Measurements from ENCODE around the gene LRIG2. TPM values are rescaled to one million over a fixed set of nuclear protein-coding genes. Genes with fewer than 3 reads are reported as not detected.

The LRIG2 gene
- total and polyA plus RNA-seq, 2 of the 13 experiments (the other 11 are each of a cell fraction or from before 2014, with no cell fraction given), result 8.1 to 12.2 TPM

DNA sequence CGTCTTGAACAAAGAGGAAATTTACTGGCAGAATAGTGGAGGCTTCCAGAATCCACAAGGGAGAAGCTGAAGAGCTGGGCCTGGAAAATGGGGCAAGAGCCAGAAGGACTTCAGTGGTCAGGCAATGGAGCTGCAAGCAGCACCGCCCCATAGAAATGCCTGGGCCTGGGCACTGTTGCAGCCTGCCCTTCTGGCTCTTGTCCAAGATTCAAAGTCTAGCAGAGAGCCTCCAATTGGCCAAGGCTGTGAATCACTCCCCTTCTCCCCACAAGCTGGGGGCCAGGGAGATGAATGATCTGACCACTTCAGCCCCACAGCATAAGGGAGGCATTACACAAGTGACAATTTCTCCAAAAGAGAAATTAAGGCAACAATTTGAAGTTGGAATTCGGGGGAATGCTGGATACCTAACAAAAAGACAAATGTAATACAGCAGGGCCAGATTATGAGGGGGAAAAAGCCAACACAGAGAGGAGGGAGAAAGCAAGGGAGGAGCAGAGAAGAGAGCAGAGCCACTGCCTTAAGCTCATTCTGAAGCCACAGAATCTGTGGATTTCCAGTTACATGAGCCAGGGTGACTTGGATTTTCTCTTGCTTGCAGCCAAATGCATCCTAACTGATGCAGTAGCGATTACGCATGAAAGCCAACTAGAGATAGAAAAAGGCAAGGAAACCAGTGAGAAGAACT is 80.3 kb downstream of the LRIG2 start (continued):
- TF ChIP-seq, protein P1, sequence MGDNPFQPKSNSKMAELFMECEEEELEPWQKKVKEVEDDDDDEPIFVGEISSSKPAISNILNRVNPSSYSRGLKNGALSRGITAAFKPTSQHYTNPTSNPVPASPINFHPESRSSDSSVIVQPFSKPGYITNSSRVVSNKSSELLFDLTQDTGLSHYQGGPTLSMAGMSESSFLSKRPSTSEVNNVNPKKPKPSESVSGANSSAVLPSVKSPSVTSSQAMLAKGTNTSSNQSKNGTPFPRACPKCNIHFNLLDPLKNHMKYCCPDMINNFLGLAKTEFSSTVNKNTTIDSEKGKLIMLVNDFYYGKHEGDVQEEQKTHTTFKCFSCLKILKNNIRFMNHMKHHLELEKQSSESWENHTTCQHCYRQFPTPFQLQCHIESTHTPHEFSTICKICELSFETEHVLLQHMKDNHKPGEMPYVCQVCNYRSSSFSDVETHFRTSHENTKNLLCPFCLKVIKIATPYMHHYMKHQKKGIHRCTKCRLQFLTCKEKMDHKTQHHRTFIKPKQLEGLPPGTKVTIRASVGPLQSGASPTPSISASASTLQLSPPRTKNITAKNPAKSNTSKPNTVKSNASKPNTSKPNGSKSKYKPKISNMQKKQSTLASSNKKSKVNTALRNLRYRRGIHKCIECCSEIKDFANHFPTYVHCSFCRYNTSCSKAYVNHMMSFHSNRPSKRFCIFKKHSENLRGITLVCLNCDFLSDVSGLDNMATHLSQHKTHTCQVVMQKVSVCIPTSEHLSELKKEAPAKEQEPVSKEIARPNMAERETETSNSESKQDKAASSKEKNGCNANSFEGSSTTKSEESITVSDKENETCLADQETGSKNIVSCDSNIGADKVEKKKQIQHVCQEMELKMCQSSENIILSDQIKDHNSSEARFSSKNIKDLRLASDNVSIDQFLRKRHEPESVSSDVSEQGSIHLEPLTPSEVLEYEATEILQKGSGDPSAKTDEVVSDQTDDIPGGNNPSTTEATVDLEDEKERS (CRISPR knock-in tag; IDR thresholded peaks at IDR 0.05), result no peak
- TF ChIP-seq MIER2 (CRISPR knock-in tag; IDR thresholded peaks at IDR 0.05) (no peak), HNF4A (CRISPR knock-in tag; IDR thresholded peaks at IDR 0.05) (peak; percentile 82), ZNF225 (CRISPR knock-in tag; IDR thresholded peaks at IDR 0.05) (no peak), NR2F1 (CRISPR knock-in tag; IDR thresholded peaks at IDR 0.05) (no peak), NFKBIZ (CRISPR knock-in tag; IDR thresholded peaks at IDR 0.05) (no peak), ZFY (CRISPR knock-in tag; IDR thresholded peaks at IDR 0.05) (peak; percentile 47), MXD4 (CRISPR knock-in tag; IDR thresholded peaks at IDR 0.05) (no peak), ZFP41 (CRISPR knock-in tag; IDR thresholded peaks at IDR 0.05; ENCODE audit: borderline replicate concordance) (no peak), ZNF446 (CRISPR knock-in tag; IDR thresholded peaks at IDR 0.05) (no peak), NBN (conservative IDR thresholded peaks at IDR 0.05) (no peak), ZNF782 (CRISPR knock-in tag; IDR thresholded peaks at IDR 0.05; ENCODE audit: borderline replicate concordance) (peak; percentile 55; the same call in 1 of the 2 replicates), ZKSCAN1 (IDR thresholded peaks at IDR 0.05; ENCODE audit: low read length) (no peak), ATM (IDR thresholded peaks at IDR 0.05; ENCODE audit: borderline replicate concordance) (no peak)
- TF ChIP-seq, protein P2, sequence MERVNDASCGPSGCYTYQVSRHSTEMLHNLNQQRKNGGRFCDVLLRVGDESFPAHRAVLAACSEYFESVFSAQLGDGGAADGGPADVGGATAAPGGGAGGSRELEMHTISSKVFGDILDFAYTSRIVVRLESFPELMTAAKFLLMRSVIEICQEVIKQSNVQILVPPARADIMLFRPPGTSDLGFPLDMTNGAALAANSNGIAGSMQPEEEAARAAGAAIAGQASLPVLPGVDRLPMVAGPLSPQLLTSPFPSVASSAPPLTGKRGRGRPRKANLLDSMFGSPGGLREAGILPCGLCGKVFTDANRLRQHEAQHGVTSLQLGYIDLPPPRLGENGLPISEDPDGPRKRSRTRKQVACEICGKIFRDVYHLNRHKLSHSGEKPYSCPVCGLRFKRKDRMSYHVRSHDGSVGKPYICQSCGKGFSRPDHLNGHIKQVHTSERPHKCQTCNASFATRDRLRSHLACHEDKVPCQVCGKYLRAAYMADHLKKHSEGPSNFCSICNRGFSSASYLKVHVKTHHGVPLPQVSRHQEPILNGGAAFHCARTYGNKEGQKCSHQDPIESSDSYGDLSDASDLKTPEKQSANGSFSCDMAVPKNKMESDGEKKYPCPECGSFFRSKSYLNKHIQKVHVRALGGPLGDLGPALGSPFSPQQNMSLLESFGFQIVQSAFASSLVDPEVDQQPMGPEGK (CRISPR knock-in tag; IDR thresholded peaks at IDR 0.05), result peak; percentile 82
- TF ChIP-seq, protein P3, sequence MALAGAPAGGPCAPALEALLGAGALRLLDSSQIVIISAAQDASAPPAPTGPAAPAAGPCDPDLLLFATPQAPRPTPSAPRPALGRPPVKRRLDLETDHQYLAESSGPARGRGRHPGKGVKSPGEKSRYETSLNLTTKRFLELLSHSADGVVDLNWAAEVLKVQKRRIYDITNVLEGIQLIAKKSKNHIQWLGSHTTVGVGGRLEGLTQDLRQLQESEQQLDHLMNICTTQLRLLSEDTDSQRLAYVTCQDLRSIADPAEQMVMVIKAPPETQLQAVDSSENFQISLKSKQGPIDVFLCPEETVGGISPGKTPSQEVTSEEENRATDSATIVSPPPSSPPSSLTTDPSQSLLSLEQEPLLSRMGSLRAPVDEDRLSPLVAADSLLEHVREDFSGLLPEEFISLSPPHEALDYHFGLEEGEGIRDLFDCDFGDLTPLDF (CRISPR knock-in tag; IDR thresholded peaks at IDR 0.05), result no peak
- TF ChIP-seq, protein P4, sequence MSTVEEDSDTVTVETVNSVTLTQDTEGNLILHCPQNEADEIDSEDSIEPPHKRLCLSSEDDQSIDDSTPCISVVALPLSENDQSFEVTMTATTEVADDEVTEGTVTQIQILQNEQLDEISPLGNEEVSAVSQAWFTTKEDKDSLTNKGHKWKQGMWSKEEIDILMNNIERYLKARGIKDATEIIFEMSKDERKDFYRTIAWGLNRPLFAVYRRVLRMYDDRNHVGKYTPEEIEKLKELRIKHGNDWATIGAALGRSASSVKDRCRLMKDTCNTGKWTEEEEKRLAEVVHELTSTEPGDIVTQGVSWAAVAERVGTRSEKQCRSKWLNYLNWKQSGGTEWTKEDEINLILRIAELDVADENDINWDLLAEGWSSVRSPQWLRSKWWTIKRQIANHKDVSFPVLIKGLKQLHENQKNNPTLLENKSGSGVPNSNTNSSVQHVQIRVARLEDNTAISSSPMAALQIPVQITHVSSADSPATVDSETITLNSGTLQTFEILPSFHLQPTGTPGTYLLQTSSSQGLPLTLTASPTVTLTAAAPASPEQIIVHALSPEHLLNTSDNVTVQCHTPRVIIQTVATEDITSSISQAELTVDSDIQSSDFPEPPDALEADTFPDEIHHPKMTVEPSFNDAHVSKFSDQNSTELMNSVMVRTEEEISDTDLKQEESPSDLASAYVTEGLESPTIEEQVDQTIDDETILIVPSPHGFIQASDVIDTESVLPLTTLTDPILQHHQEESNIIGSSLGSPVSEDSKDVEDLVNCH (CRISPR knock-in tag; IDR thresholded peaks at IDR 0.05), result no peak
- TF ChIP-seq, protein P5, sequence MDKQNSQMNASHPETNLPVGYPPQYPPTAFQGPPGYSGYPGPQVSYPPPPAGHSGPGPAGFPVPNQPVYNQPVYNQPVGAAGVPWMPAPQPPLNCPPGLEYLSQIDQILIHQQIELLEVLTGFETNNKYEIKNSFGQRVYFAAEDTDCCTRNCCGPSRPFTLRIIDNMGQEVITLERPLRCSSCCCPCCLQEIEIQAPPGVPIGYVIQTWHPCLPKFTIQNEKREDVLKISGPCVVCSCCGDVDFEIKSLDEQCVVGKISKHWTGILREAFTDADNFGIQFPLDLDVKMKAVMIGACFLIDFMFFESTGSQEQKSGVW (CRISPR knock-in tag; IDR thresholded peaks at IDR 0.05; ENCODE audit: borderline replicate concordance), result no peak
- TF ChIP-seq, protein P6, sequence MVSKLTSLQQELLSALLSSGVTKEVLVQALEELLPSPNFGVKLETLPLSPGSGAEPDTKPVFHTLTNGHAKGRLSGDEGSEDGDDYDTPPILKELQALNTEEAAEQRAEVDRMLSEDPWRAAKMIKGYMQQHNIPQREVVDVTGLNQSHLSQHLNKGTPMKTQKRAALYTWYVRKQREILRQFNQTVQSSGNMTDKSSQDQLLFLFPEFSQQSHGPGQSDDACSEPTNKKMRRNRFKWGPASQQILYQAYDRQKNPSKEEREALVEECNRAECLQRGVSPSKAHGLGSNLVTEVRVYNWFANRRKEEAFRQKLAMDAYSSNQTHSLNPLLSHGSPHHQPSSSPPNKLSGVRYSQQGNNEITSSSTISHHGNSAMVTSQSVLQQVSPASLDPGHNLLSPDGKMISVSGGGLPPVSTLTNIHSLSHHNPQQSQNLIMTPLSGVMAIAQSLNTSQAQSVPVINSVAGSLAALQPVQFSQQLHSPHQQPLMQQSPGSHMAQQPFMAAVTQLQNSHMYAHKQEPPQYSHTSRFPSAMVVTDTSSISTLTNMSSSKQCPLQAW (CRISPR knock-in tag; IDR thresholded peaks at IDR 0.05), result no peak

Data from HepG2 (cell line).